Endothelial cell of umbilical vein (primary cell): ENCODE data around the gene LYZL1.

Source experiments
- CTCF ChIP-seq, 2 donors: IDR thresholded peaks; 1 replicate in 1 of 2; 2 replicates in 1 of 2; pipeline ENCODE4 v1.5.1; 2011; ENCODE audit warnings: low read length in 2 of 2, mild to moderate bottlenecking in 2 of 2, moderate library complexity in 2 of 2, control low read depth in 1 of 2, inconsistent platforms in 1 of 2, low read depth in 1 of 2; ENCODE audit not compliant: insufficient read depth in 1 of 2; ENCODE audit errors: extremely low read depth in 1 of 2
- EZH2 ChIP-seq: IDR thresholded peaks from 2 replicates; pipeline ENCODE4 v1.6.1; 2012; ENCODE audit warnings: borderline replicate concordance, low read depth, mild to moderate bottlenecking, moderate library complexity, low read length, inconsistent platforms; ENCODE audit not compliant: severe bottlenecking
- POLR2A ChIP-seq: IDR thresholded peaks from 2 replicates; pipeline ENCODE4 v1.6.1; 2012; ENCODE audit warnings: low read depth, mild to moderate bottlenecking, control low read depth, low read length

- TF ChIP-seq CTCF (IDR thresholded peaks at IDR 0.05; ENCODE audit: extremely low read depth in 1 of 2, insufficient read depth in 1 of 2, low read depth in 1 of 2, low read length in 2 of 2) = no peak
- TF ChIP-seq POLR2A = no peak
- TF ChIP-seq EZH2 = no peak
These were observed 20.9 kb upstream of the LYZL1 start for GRCh38 chr10:29268011-29268410.
